HepG2 (cell line): Measurements from ENCODE around the gene NPAS2. TPM values are rescaled to one million over a fixed set of nuclear protein-coding genes. Genes with fewer than 3 reads are reported as not detected.

Source experiments
- ATAC-seq: fragments of 200-7000 bp; cut with Tn5 transposase; 3 replicates; pipeline ENCODE4 v1.9.1; 2020; ENCODE audit warnings: mild to moderate bottlenecking, moderate library complexity
- BruUV-seq: library from RNA; stranded (reverse); fragments of 400-500 nt; replicated peaks from 2 replicates; lab custom pipeline; 2021; lab: Mats Ljungman, UMichigan
- CTCF ChIA-PET: fragments of 300-600 bp; formaldehyde crosslinking; extraction: SDS; loops from one replicate; lab custom pipeline; 2021; ENCODE audit warnings: low total read pairs, inconsistent platforms, low intra/inter-chr PET ratio; lab: Yijun Ruan, JAX
- POLR2A ChIA-PET: fragments of 350-600 bp; sonication (Branson Sonifier 250); formaldehyde crosslinking; loops from one replicate; lab custom pipeline; 2020; ENCODE audit warnings: antibody characterized with exemption, inconsistent platforms; lab: Yijun Ruan, JAX
- DNase-seq: peaks from one replicate; pipeline ENCODE4 v3.0.0-alpha.2; 2015; ENCODE audit warnings: low spot score
- FAIRE-seq: peaks from 3 replicates; lab custom pipeline; 2011; peaks lifted over from hg19 to GRCh38; lab: Jason Lieb, UNC
- H2AFZ ChIP-seq: one replicate; pipeline ENCODE4 v1.6.1; 2011; ENCODE audit warnings: low read length, inconsistent platforms
- H3K27ac ChIP-seq: fragments of 300-600 bp; 3 replicates; pipeline ENCODE4 v1.8.0; 2011; ENCODE audit warnings: mixed run types, mild to moderate bottlenecking, mixed read lengths, low read length, inconsistent platforms; ENCODE audit not compliant: insufficient read depth; ENCODE audit errors: extremely low read length
- H3K27me3 ChIP-seq, 2 experiments: fragments of 200-600 bp in 1 of 2; 2 replicates in 1 of 2; 3 replicates in 1 of 2; pipeline versions ENCODE4 v1.6.0 to v1.8.0; 2011; ENCODE audit warnings: low read length in 2 of 2, mild to moderate bottlenecking in 2 of 2, moderate library complexity in 2 of 2, inconsistent platforms in 1 of 2; ENCODE audit not compliant: insufficient read depth in 2 of 2, control insufficient read depth in 1 of 2
- H3K36me3 ChIP-seq, 2 experiments: fragments of 200-600 bp in 1 of 2; replicated peaks in 1 of 2; 2 replicates in 1 of 2; 3 replicates in 1 of 2; pipeline versions ENCODE4 v1.5.1 to v1.8.0; 2011; ENCODE audit warnings: low read length in 2 of 2, inconsistent platforms in 1 of 2; ENCODE audit not compliant: insufficient read depth in 2 of 2, control insufficient read depth in 1 of 2
- H3K4me1 ChIP-seq: 2 replicates; pipeline ENCODE4 v1.5.1; 2012; ENCODE audit warnings: low read length, inconsistent platforms; ENCODE audit not compliant: insufficient read depth
- H3K4me2 ChIP-seq: 2 replicates; pipeline ENCODE4 v1.6.0; 2011; ENCODE audit warnings: low read depth, low read length, inconsistent platforms
- H3K4me3 ChIP-seq, 3 experiments: fragments of 200-600 bp in 1 of 3; sonication (generic), shearing (Covaris generic) in 1 of 3; replicated peaks in 1 of 3; 2 replicates each; pipeline ENCODE4 v1.5.1; 2011 to 2016; ENCODE audit warnings: low read length in 3 of 3, inconsistent platforms in 2 of 3, low read depth in 2 of 3, mild to moderate bottlenecking in 2 of 3, control low read depth in 1 of 3, mixed read lengths in 1 of 3; ENCODE audit not compliant: insufficient read depth in 1 of 3
- H3K79me2 ChIP-seq: one replicate; pipeline ENCODE4 v1.6.1; 2011; ENCODE audit warnings: low read length, inconsistent platforms; ENCODE audit not compliant: insufficient read depth
- H3K9ac ChIP-seq: 2 replicates; pipeline ENCODE4 v1.6.0; 2011; ENCODE audit warnings: mild to moderate bottlenecking, low read depth, low read length, inconsistent platforms; ENCODE audit not compliant: insufficient read depth
- H3K9me3 ChIP-seq: 2 replicates; pipeline ENCODE4 v1.5.1; 2012; ENCODE audit warnings: mild to moderate bottlenecking, low read length
- H4K20me1 ChIP-seq: 2 replicates; pipeline ENCODE4 v1.6.0; 2011; ENCODE audit warnings: inconsistent platforms, mild to moderate bottlenecking, low read length, moderate library complexity; ENCODE audit not compliant: insufficient read depth
- FOSL1 ChIP-seq: sonication (generic); formaldehyde crosslinking; IDR thresholded peaks from 2 replicates; pipeline ENCODE4 v1.9.0; 2021; ENCODE audit warnings: missing genetic modification reagents, borderline replicate concordance
- HCFC1 ChIP-seq: fragments of 150-350 bp; IDR thresholded peaks from 2 replicates; pipeline ENCODE4 v1.6.1; 2014; ENCODE audit warnings: low read depth, low read length
- KAT2B ChIP-seq: fragments of 150-350 bp; IDR thresholded peaks from 2 replicates; pipeline ENCODE4 v1.6.1; 2014; ENCODE audit warnings: low read depth, low read length, borderline replicate concordance
- KLF16 ChIP-seq, 2 experiments: sonication (generic) in 1 of 2; formaldehyde crosslinking in 1 of 2; IDR thresholded peaks; 2 replicates each; pipeline versions ENCODE4 v1.6.1 to v1.8.0; 2016 to 2023; ENCODE audit warnings: missing genetic modification reagents in 2 of 2, missing compliant biosample characterization in 1 of 2
- MTA3 ChIP-seq: sonication (generic); formaldehyde crosslinking; IDR thresholded peaks from 2 replicates; pipeline ENCODE4 v1.4.0; 2020; ENCODE audit warnings: missing genetic modification reagents
- PAWR ChIP-seq: sonication (generic); formaldehyde crosslinking; IDR thresholded peaks from 2 replicates; pipeline ENCODE4 v1.4.0; 2020; ENCODE audit warnings: missing genetic modification reagents, mild to moderate bottlenecking, borderline replicate concordance
- TRAFD1 ChIP-seq: sonication (generic); formaldehyde crosslinking; IDR thresholded peaks from 2 replicates; pipeline ENCODE4 v1.5.1; 2020; ENCODE audit warnings: missing genetic modification reagents, mild to moderate bottlenecking, borderline replicate concordance
- ZFP36L1 ChIP-seq: sonication (generic); formaldehyde crosslinking; IDR thresholded peaks from 2 replicates; pipeline ENCODE4 v1.8.0; 2022; ENCODE audit warnings: mild to moderate bottlenecking, missing genetic modification reagents, moderate library complexity
- ZNF563 ChIP-seq: sonication (generic); formaldehyde crosslinking; IDR thresholded peaks from 2 replicates; pipeline ENCODE4 v1.8.0; 2022; ENCODE audit warnings: mild to moderate bottlenecking, moderate library complexity, missing genetic modification reagents
- WGBS: methylation state at CpG from one replicate; pipeline ENCODE4 v1.1.6; 2017; ENCODE audit warnings: low lambda C conversion rate; 5-methylcytosine and 5-hydroxymethylcytosine counted together
- in situ Hi-C: cut with HindIII; loops from 2 replicates; pipeline ENCODE4 v1.10.0; 2017; ENCODE audit warnings: low pct_unique_long_range_greater_than_20kb; ENCODE audit not compliant: extremely low pct_ligation_motif_present
- intact Hi-C: fragments of 100-400 bp; cut with micrococcal nuclease; formaldehyde crosslinking; loops from one replicate; pipeline ENCODE4 v1.10.0; 2022; ENCODE audit not compliant: unreplicated experiment
- polyA plus RNA-seq, 8 experiments: library from polyadenylated mRNA; depleted of rRNA in 3 of 8; stranded (reverse) in 7 of 8; unstranded in 1 of 8; fragments of >200 nt; fragmentation: Illumina TruSeq in 4 of 8; extraction: Trizol in 4 of 8; gene quantifications; 2 replicates each; pipeline versions ENCODE4 v1.2.1 to v1.2.3, GENCODE V29; 2011 to 2016; ENCODE audit warnings: low read depth in 4 of 8, missing spikeins in 1 of 8, mixed read lengths in 1 of 8; ENCODE audit not compliant: insufficient read depth in 1 of 8
- total RNA-seq, 5 experiments: library from RNA; depleted of rRNA; stranded (reverse); fragments of >200 nt; fragmentation: Illumina TruSeq; extraction: Trizol; gene quantifications; 2 replicates each; pipeline ENCODE4 v1.2.3, GENCODE V29; 2016; ENCODE audit warnings: low read depth in 1 of 5

Gene NPAS2
- total and polyA plus RNA-seq, 2 of the 13 experiments (the other 11 are each of a cell fraction or from before 2014, with no cell fraction given): 14.8 to 37.5 TPM

GRCh38 chr2:100999995-101000394 lies 180.1 kb downstream of the NPAS2 start:
- no peak overlapping the region for H3K4me2 ChIP-seq
- BruUV-seq: no TSS peak
- no peak overlapping the region for H3K27ac ChIP-seq
- WGBS: 100% methylated on average over 2 of the region's 2 CpGs
- intact Hi-C loops (no loop called here), in situ Hi-C loops (loop anchor here (5.0 kb wide), 1 partner anchor 388 kb away; no protein-coding TSS in a partner anchor)
- peaks cover 26% of the 10 kb centered on the region for H3K4me1 ChIP-seq
- no peak overlapping the region for H3K4me3 ChIP-seq
- DNase-seq (no peak), FAIRE-seq (no peak), ATAC-seq (no peak)
- no peaks in the 10 kb centered on the region for H3K9me3 ChIP-seq
- H3K27me3 ChIP-seq: no peaks in the 10 kb centered on the region; a peak in 1 of 5 replicates
- CTCF ChIA-PET: no interaction called here
- TF ChIP-seq HCFC1 (no peak), KLF16 (CRISPR knock-in tag; IDR thresholded peaks at IDR 0.05) (no peak), PAWR (CRISPR knock-in tag) (no peak), MTA3 (no peak), KAT2B (no peak), ZFP36L1 (CRISPR knock-in tag) (no peak), ZNF563 (CRISPR knock-in tag) (no peak), TRAFD1 (no peak), FOSL1 (CRISPR knock-in tag) (no peak)
- POLR2A ChIA-PET: interaction anchor here (1.3 kb wide), 1 partner anchor 220 kb away, joined by 3 read pairs; no protein-coding TSS in a partner anchor
- H3K36me3 ChIP-seq: peaks cover 18 to 34% of the 10 kb centered on the region in 2 experiments
- H3K9ac ChIP-seq: no peak overlapping the region
- peaks cover 26% of the 10 kb centered on the region for H4K20me1 ChIP-seq
- peaks cover 29% of the 10 kb centered on the region for H3K79me2 ChIP-seq
- no peak overlapping the region for H2AFZ ChIP-seq
